A549 (cell line): Measurements from ENCODE around the gene RNF112.

Source experiments
- CEBPB ChIP-seq, 2 experiments: fragments of >200 bp in 1 of 2; sonication (Bioruptor Twin) in 1 of 2; formaldehyde crosslinking in 1 of 2; IDR thresholded peaks; 2 replicates each; pipeline ENCODE4 v1.6.1; 2012 to 2016
- CTCF ChIP-seq: fragments of >200 bp; sonication (Bioruptor Twin); formaldehyde crosslinking; IDR thresholded peaks from 3 replicates; pipeline ENCODE4 v1.5.1; 2016
- RCOR1 ChIP-seq: fragments of 150-350 bp; IDR thresholded peaks from 2 replicates; pipeline ENCODE4 v1.6.1; 2014; ENCODE audit warnings: antibody characterized with exemption, low read length, low read depth

- TF ChIP-seq RCOR1 (no peak), CTCF (no peak), CEBPB (IDR thresholded peaks at IDR 0.05) (no peak)
Observed at GRCh38 chr17:19409066-19409465, 2.0 kb upstream of the RNF112 start.
